Muscle of leg (tissue), 11 donors: ENCODE results near the gene AXIN2. TPM values are rescaled to one million over a fixed set of nuclear protein-coding genes. Genes with fewer than 3 reads are reported as not detected.

Experiments used
- DNase-seq: peaks from one replicate; pipeline ENCODE4 v3.0.0; 2013
- H3K27ac ChIP-seq: one replicate; pipeline ENCODE4 v1.5.1; 2013; ENCODE audit warnings: mild to moderate bottlenecking, low read length, control low read depth
- H3K27me3 ChIP-seq: one replicate; pipeline ENCODE4 v1.6.1; 2013; ENCODE audit warnings: low read length; ENCODE audit not compliant: control insufficient read depth, insufficient read depth
- H3K36me3 ChIP-seq: one replicate; pipeline ENCODE4 v1.6.1; 2013; ENCODE audit warnings: low read length; ENCODE audit not compliant: control insufficient read depth, insufficient read depth
- H3K4me1 ChIP-seq: one replicate; pipeline ENCODE4 v1.6.1; 2013; ENCODE audit warnings: low read length; ENCODE audit not compliant: control insufficient read depth, insufficient read depth
- H3K4me3 ChIP-seq: one replicate; pipeline ENCODE4 v1.5.1; 2013; ENCODE audit warnings: low read length, control low read depth
- H3K9me3 ChIP-seq: replicated peaks from 2 replicates; pipeline ENCODE4 v1.6.1; 2013; ENCODE audit warnings: low read depth, low read length; ENCODE audit not compliant: control insufficient read depth
- WGBS: methylation state at CpG from one replicate; pipeline ENCODE4 v1.1.5; 2013; ENCODE audit warnings: missing lambda C conversion rate; ENCODE audit not compliant: insufficient coverage; 5-methylcytosine and 5-hydroxymethylcytosine counted together
- polyA plus RNA-seq, 8 donors: library from polyadenylated mRNA; unstranded; fragments of 120-200 nt; gene quantifications; one replicate each; pipeline versions ENCODE4 v1.2.1 to v1.2.3, GENCODE V29; 2013; ENCODE audit warnings: inconsistent platforms in 1 of 8, low replicate concordance in 1 of 8; ENCODE audit not compliant: insufficient read length in 8 of 8, insufficient read depth in 1 of 8
- total RNA-seq: library from RNA; stranded (reverse); fragments of 120-200 nt; gene quantifications from one replicate; pipeline ENCODE4 v1.2.4, GENCODE V29; 2013

The AXIN2 gene
- total and polyA plus RNA-seq, 9 donors, result 9.9 to 17.7 (median 13.9) TPM

DNA sequence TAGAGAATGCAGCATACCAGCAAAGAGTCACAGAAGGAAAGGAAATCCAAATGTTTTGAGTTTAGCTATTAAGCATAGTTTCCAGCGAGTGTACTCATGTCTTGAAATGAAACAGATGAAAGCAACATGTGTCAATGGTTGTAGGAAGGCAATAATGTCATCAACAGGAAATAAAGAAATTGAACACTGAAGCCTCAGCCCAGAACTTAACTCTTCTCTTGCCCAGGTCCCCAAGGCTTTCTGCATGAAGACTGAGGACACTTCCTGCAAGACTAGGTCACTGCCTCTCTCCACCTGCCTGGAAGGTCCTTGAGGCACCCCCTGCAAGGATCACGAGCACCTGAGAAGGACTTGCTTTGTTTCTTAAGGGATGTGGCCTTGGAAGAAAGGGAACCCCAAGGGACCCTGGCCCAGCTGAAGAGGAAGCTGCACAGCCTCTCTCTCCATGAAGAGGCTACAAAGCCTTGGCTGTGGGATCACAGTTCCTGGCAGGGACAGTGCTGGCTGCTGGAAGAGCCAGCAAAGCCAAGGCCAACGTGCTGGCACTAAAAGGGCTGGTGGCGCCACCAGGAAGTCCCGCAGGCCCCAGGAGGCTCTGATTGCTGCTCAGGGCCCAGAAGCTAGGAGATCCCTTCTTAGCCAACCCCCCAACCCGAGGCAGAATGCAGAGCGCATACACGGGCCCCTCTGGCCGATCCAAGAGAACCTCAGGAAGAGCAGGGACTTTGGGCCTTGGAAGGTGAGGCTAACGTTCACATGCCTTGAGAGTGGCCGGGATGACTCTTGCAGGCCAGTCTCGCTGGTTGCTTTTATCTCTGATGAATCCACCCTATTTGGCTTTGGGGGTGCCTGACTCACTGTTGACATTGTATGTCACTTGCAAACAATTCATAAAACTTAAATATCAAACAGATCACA is 23.4 kb upstream of the AXIN2 start:
- Histone ChIP-seq H3K4me3 (no peak overlapping the region), H3K4me1 (peaks cover 51% of the 10 kb centered on the region), H3K36me3 (no peaks in the 10 kb centered on the region), H3K27me3 (no peaks in the 10 kb centered on the region), H3K27ac (peak overlapping the region; percentile 62), H3K9me3 (no peaks in the 10 kb centered on the region)
- WGBS, result 61% methylated on average over 11 of the region's 12 CpGs
- DNase-seq, result peak; percentile 75

DNA sequence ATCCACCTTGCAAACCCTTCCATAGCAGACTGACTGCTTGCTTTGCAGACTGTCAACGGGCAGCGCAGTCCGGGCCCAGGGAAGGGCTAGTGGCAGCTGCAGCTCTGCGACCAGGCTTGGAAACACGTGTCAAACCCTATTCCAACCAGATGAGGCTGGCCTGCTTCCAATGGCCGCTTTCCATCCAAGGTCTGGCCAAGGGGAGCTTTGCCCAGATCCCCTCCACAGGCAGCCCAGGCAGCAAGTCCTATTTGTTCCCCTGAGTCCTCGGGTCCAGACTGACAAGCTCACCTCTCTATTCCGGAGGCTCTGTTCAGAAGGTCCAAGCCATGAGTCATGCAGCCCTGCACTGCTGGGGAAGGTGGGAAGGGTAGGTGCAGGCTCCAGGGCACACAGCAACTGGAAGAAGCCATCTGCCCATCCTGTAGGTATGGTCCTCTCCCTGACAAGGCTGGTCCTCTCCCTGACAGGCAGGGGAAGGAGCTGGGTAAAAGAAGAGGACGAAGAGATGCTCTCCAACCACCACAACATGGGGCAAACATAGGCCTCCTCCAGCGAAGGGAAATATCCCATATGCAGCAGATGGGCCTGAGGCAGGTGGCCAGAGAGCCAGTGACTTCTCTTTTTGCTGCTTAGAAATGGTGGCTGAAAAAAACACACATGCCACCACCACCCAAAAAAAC is 22.6 kb upstream of the AXIN2 start:
- peak overlapping the region; percentile 62 for H3K27ac ChIP-seq
- H3K9me3 ChIP-seq, result no peaks in the 10 kb centered on the region
- 29% methylated on average over 2 of the region's 10 CpGs for WGBS
- H3K36me3 ChIP-seq, result no peaks in the 10 kb centered on the region
- DNase-seq, result peak; percentile 75
- no peaks in the 10 kb centered on the region for H3K27me3 ChIP-seq
- no peak overlapping the region for H3K4me3 ChIP-seq
- peaks cover 49% of the 10 kb centered on the region for H3K4me1 ChIP-seq

DNA sequence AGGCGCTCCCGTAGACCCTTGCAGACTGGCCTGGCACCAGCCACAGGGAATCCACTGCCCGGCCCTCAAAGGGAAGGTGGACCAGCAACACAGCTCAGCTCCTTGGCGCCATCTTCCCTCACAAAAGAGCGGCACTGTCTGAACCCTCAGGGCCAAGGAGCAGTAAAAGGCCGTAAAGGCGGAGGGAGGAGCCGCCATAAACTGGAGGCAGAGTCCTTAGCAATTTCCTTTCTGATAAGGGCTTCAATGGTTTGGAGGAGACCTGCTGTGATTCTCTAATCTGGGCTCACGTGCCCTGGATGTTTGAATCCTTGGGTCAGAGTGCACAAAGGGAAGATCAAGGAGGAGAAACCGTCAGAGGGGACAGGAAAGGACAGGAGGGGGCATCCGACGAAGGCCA is 15.5 kb upstream of the AXIN2 start:
- Histone ChIP-seq H3K9me3 (no peaks in the 10 kb centered on the region), H3K4me3 (no peak overlapping the region), H3K27me3 (no peaks in the 10 kb centered on the region), H3K27ac (no peak overlapping the region), H3K4me1 (no peaks in the 10 kb centered on the region), H3K36me3 (no peaks in the 10 kb centered on the region)
- no peak for DNase-seq
- WGBS, result 67% methylated on average over 10 of the region's 12 CpGs

DNA sequence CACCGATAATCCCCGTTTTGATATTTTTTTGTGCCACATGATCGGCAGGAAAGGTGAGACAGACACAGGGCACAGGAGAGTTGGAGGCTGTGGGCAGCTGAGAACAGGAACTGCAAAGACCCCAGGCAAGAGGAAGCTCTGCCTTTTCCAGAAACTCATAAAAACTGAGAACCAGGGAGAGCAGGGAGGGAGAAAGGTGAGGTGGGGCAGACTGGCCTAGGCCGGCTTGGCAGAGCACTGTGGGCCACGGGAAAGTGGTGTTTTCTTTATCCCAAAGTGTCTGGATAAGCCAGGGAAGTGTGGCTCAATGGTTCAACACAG is 11.8 kb upstream of the AXIN2 start:
- no peak overlapping the region for H3K27ac ChIP-seq
- H3K27me3 ChIP-seq, result no peaks in the 10 kb centered on the region
- no peaks in the 10 kb centered on the region for H3K36me3 ChIP-seq
- H3K4me1 ChIP-seq, result no peaks in the 10 kb centered on the region
- DNase-seq, result no peak
- 31% methylated on average over 4 of the region's 5 CpGs for WGBS
- no peak overlapping the region for H3K4me3 ChIP-seq
- H3K9me3 ChIP-seq, result no peaks in the 10 kb centered on the region

DNA sequence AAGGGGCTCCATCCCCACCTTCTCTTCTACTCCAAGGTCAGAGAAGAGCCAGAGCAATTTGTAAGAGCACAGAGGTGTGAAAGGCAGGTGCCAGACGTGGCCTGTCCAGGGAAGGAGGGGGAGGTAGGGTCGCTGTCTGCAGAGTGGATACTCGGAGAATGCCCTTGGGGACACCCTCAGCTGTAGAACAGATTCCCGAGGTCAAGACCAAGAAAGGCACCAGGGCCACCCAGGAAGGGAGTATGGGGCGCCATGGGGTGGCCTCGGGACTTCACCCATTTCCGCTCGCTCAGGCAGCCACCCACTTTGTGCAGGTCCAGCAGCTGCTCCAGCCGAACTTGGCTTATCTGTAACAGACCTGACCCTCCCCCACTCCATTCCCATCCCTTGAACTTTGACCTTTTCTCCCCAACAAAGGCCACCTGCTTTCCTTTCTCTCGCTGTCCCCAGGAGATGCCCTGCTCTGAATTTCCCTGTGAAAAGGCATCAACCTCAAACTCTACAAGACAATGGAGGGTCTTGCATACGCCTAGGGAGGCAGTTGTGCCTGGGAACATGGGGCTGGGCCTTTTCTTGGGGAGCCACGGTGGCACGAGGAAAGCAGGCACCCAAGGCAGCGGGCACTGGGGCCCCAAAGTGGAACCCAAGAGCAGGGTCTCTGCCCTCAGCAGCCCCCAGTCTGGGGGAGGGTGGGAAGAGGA is 11.3 kb upstream of the AXIN2 start:
- no peak for DNase-seq
- H3K36me3 ChIP-seq, result no peaks in the 10 kb centered on the region

DNA sequence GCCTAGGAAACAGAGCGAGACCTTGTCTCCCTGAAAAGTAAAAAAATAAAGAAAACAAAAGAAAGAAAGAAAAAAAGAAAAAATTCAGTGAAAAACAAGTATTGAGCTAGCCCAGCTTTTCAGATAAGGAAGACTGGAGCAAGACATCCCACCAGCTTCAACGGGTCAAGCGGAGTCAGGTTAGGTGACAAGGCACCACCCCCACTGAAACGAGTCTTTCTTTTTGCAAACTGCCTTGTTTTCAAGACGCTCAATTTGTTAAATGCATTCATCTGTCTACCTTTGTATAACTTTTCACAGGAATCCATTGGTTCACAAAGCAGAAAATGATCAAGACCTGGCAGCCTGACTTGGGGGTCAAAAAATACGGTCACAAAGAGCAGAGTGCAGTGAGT is 10.7 kb upstream of the AXIN2 start:
- H3K9me3 ChIP-seq, result no peaks in the 10 kb centered on the region
- 39% methylated on average over 5 of the region's 6 CpGs for WGBS
- no peaks in the 10 kb centered on the region for H3K4me1 ChIP-seq
- no peaks in the 10 kb centered on the region for H3K27me3 ChIP-seq
- no peaks in the 10 kb centered on the region for H3K36me3 ChIP-seq
- no peak for DNase-seq
- no peak overlapping the region for H3K4me3 ChIP-seq
- no peak overlapping the region for H3K27ac ChIP-seq

More for the DNA sequence above, 11.3 kb upstream of the AXIN2 start:
- Histone ChIP-seq H3K9me3 (no peaks in the 10 kb centered on the region), H3K27ac (no peak overlapping the region), H3K4me3 (no peak overlapping the region), H3K27me3 (no peaks in the 10 kb centered on the region), H3K4me1 (no peaks in the 10 kb centered on the region)
- 56% methylated on average over 14 of the region's 14 CpGs for whole genome bisulfite sequencing

DNA sequence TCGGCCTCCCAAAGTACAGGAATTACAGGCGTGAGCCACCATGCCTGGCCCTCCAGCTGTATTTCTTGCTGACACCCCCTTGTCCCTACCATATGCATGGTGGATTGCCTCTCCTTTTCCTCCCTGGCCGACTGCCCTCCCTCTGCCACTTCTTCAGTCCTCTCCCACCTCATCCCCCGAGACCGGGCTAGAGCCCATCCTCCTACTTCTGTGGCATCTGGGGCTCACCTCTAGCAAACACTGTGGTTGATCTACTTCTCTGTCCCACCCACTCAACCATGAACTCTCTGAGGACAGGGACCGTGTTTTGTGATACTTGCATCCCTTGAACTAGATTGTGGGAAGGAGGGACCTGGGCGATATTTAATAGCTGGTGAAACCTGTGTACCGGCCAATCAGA is 7.5 kb upstream of the AXIN2 start:
- H3K4me3 ChIP-seq, result no peak overlapping the region
- WGBS, result 80% methylated on average over 7 of the region's 8 CpGs

DNA sequence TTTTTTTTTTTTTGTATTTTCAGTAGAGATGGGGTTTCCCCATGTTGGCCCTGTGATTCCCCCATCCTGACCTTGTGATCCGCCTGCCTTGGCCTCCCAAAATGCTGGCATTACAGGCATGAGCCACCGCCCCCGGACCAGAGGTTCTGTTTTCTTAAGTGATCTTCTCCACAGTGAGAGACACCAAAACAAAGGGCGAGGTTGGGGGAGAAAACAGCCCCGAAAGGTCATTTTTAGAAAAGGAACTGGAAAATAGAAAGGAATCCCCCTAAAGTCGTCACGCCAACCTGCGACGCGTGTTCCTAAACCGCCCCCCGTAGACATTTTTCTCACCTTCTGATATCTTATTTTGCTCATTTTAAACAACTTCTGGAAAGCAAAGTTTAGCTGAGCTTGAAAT is 6.1 kb upstream of the AXIN2 start:
- Histone ChIP-seq H3K9me3 (no peaks in the 10 kb centered on the region), H3K4me3 (no peak overlapping the region), H3K27ac (no peak overlapping the region), H3K27me3 (no peaks in the 10 kb centered on the region), H3K36me3 (no peaks in the 10 kb centered on the region), H3K4me1 (peaks cover 16% of the 10 kb centered on the region)
- 94% methylated on average over 9 of the region's 12 CpGs for WGBS
- no peak for DNase-seq

More for the DNA sequence above, 7.5 kb upstream of the AXIN2 start:
- no peak for DNase-seq
- H3K36me3 ChIP-seq, result no peaks in the 10 kb centered on the region
- H3K27me3 ChIP-seq, result no peaks in the 10 kb centered on the region
- no peaks in the 10 kb centered on the region for H3K9me3 ChIP-seq
- peaks cover 14% of the 10 kb centered on the region for H3K4me1 ChIP-seq
- no peak overlapping the region for H3K27ac ChIP-seq

DNA sequence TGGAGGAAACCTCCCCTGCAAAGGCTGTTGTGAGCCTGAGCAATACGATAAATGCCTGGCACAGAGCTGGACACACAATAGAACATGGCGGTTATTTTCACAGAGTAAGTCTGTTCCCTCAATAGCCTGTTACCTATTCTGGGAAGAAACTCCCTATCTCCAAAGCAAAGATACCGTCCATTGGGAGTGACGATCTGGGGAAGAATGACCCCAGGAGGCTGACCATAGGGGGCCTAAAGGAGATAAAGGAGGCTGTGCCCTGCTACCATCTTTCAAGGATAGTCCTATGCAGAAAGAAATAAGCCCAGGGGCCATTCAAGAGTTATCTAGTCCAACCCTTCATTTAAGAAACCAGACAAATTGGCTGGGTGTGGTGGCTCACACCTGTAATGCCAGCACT is 4.1 kb upstream of the AXIN2 start:
- no peaks in the 10 kb centered on the region for H3K27me3 ChIP-seq
- no peak overlapping the region for H3K4me3 ChIP-seq
- H3K27ac ChIP-seq, result peak overlapping the region; percentile 91
- no peaks in the 10 kb centered on the region for H3K36me3 ChIP-seq
- 100% methylated on average over 1 of the region's 4 CpGs for whole genome bisulfite sequencing
- peaks cover 21% of the 10 kb centered on the region for H3K4me1 ChIP-seq
- DNase-seq, result no peak
- H3K9me3 ChIP-seq, result no peaks in the 10 kb centered on the region

DNA sequence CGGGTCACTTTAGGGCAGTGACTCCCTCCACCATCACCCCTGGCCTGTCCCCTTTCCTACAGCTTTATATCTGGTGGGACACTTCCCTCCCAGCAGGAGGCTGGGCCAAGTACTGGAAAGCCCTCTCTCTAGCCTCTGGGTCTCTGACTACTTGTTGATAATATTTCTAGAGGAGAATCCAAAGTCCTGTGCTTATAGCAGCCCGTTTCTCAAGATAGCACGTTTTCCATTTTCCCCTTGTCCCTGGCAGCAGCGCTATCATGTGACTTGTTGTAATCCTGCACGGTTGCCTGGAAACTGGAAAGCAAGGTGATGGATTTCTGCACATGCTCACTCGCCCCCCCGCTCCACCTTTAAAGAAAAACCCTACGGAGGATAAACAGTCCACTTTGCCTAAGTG is 3.3 kb upstream of the AXIN2 start:
- peak; percentile 91 for DNase-seq
- H3K4me1 ChIP-seq, result peaks cover 21% of the 10 kb centered on the region
- no peaks in the 10 kb centered on the region for H3K9me3 ChIP-seq
- H3K36me3 ChIP-seq, result no peaks in the 10 kb centered on the region
- WGBS, result 14% methylated on average over 4 of the region's 8 CpGs
- peaks cover 1% of the 10 kb centered on the region for H3K27me3 ChIP-seq
- H3K4me3 ChIP-seq, result no peak overlapping the region
- peak overlapping the region; percentile 91 for H3K27ac ChIP-seq
